CD4-positive, alpha-beta T cell (primary cell): ENCODE results near the gene LIPK. TPM values are rescaled to one million over a fixed set of nuclear protein-coding genes. Genes with fewer than 3 reads are reported as not detected.
"Not testable (repeated sequence)": the region's sequence is repeated elsewhere in the genome, so short reads cannot be mapped to it uniquely, and the experiment has no call there.

Experiments
- ATAC-seq: fragments of 200-7000 bp; cut with Tn5 transposase; one replicate; pipeline ENCODE4 v1.10.0; 2022; ENCODE audit warnings: mild to moderate bottlenecking; ENCODE audit not compliant: poor library complexity
- CTCF ChIA-PET: fragments of 350-600 bp; sonication (Branson Sonifier 250); formaldehyde crosslinking; loops from one replicate; lab custom pipeline; 2021; ENCODE audit warnings: antibody characterized with exemption, inconsistent platforms; lab: Charles Lee
- POLR2A ChIA-PET: fragments of 350-600 bp; sonication (Branson Sonifier 250); formaldehyde crosslinking; loops from one replicate; lab custom pipeline; 2021; ENCODE audit warnings: antibody characterized with exemption, inconsistent platforms; lab: Charles Lee
- DNase-seq, 14 experiments: peaks; one replicate each; pipeline ENCODE4 v3.0.0-alpha.2; 2013 to 2020; ENCODE audit warnings: mixed read lengths in 2 of 14
- H3K27ac ChIP-seq, 2 donors: one replicate each; pipeline versions ENCODE4 v1.5.1 to v1.7.0; 2013; ENCODE audit warnings: low read length in 2 of 2, low read depth in 1 of 2, mild to moderate bottlenecking in 1 of 2
- H3K27me3 ChIP-seq, 2 experiments: 1 replicate in 1 of 2; 2 replicates in 1 of 2; pipeline versions ENCODE4 v1.6.1 to v1.7.0; 2013; ENCODE audit warnings: low read length in 2 of 2, control low read depth in 1 of 2, mild to moderate bottlenecking in 1 of 2, moderate library complexity in 1 of 2; ENCODE audit not compliant: insufficient read depth in 2 of 2, control insufficient read depth in 1 of 2
- H3K36me3 ChIP-seq: one replicate; pipeline ENCODE4 v1.6.1; 2013; ENCODE audit warnings: low read length, control low read depth; ENCODE audit not compliant: insufficient read depth
- H3K4me1 ChIP-seq: one replicate; pipeline ENCODE4 v1.6.1; 2013; ENCODE audit warnings: low read length, control low read depth; ENCODE audit not compliant: insufficient read depth
- H3K4me3 ChIP-seq: one replicate; pipeline ENCODE4 v1.5.1; 2013; ENCODE audit warnings: mild to moderate bottlenecking, low read length, moderate library complexity
- H3K9me3 ChIP-seq, 2 experiments: 1 replicate in 1 of 2; 2 replicates in 1 of 2; pipeline versions ENCODE4 v1.6.1 to v1.7.0; 2013; ENCODE audit warnings: low read length in 2 of 2, mild to moderate bottlenecking in 2 of 2, control low read depth in 1 of 2, moderate library complexity in 1 of 2; ENCODE audit not compliant: control insufficient read depth in 1 of 2, insufficient read depth in 1 of 2
- H3K27ac Mint-ChIP-seq: one replicate; pipeline ENCODE4 v1.8.0; 2020; ENCODE audit warnings: mixed read lengths
- H3K27me3 Mint-ChIP-seq: one replicate; pipeline ENCODE4 v1.8.0; 2021; ENCODE audit warnings: mixed read lengths
- H3K36me3 Mint-ChIP-seq: one replicate; pipeline ENCODE4 v1.8.0; 2021; ENCODE audit warnings: low read depth, mixed read lengths
- H3K4me1 Mint-ChIP-seq: one replicate; pipeline ENCODE4 v1.8.0; 2021; ENCODE audit warnings: low read depth, mixed read lengths
- H3K4me3 Mint-ChIP-seq: one replicate; pipeline ENCODE4 v1.8.0; 2020; ENCODE audit warnings: mild to moderate bottlenecking, mixed read lengths
- H3K9me3 Mint-ChIP-seq: one replicate; pipeline ENCODE4 v1.8.0; 2020; ENCODE audit warnings: mixed read lengths
- intact Hi-C, 2 experiments: fragments of 100-400 bp; cut with DNase I in 1 of 2; cut with micrococcal nuclease in 1 of 2; formaldehyde crosslinking; loops; one replicate each; pipeline versions ENCODE4 v1.15.1 to v1.9.0; 2023 to 2025; cut with DNase I, micrococcal nuclease
- total RNA-seq, 174 experiments: library from RNA in 2 of 174; stranded (reverse) in 2 of 174; gene quantifications; one replicate each; pipeline ENCODE4 v1.2.3 and lab custom pipeline; 2021 to 2026
- TF ChIP-seq, protein P1 (sequence below): fragments of 200-600 bp; IDR thresholded peaks from one replicate; pipeline ENCODE4 v1.8.0; 2022; ENCODE audit warnings: antibody characterized with exemption, mild to moderate bottlenecking

LIPK gene
- total RNA-seq, 2 experiments from 2014 or later, result not detected

- Mint-ChIP-seq H3K4me3 (no peak overlapping the region), H3K27me3 (no peaks in the 10 kb centered on the region), H3K9me3 (no peaks in the 10 kb centered on the region), H3K27ac (no peak overlapping the region), H3K36me3 (no peaks in the 10 kb centered on the region), H3K4me1 (no peaks in the 10 kb centered on the region)
- TF ChIP-seq, protein P1, sequence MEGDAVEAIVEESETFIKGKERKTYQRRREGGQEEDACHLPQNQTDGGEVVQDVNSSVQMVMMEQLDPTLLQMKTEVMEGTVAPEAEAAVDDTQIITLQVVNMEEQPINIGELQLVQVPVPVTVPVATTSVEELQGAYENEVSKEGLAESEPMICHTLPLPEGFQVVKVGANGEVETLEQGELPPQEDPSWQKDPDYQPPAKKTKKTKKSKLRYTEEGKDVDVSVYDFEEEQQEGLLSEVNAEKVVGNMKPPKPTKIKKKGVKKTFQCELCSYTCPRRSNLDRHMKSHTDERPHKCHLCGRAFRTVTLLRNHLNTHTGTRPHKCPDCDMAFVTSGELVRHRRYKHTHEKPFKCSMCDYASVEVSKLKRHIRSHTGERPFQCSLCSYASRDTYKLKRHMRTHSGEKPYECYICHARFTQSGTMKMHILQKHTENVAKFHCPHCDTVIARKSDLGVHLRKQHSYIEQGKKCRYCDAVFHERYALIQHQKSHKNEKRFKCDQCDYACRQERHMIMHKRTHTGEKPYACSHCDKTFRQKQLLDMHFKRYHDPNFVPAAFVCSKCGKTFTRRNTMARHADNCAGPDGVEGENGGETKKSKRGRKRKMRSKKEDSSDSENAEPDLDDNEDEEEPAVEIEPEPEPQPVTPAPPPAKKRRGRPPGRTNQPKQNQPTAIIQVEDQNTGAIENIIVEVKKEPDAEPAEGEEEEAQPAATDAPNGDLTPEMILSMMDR, result no peak
- intact Hi-C loops, result no loop called here
- peaks cover 0 to 1% of the 10 kb centered on the region in 2 experiments for H3K9me3 ChIP-seq
- no peak for ATAC-seq
- no peaks in the 10 kb centered on the region for H3K4me1 ChIP-seq
- H3K27me3 ChIP-seq, result peaks cover 0 to 4% of the 10 kb centered on the region in 2 experiments
- no peak overlapping the region for H3K27ac ChIP-seq
- H3K4me3 ChIP-seq, result no peak overlapping the region
- ChIA-PET CTCF (no interaction called here), POLR2A (no interaction called here)
- DNase-seq, result no peak
- H3K36me3 ChIP-seq, result no peaks in the 10 kb centered on the region
Measured at GRCh38 chr10:88733215-88733614, 27.2 kb downstream of the LIPK start.

DNA sequence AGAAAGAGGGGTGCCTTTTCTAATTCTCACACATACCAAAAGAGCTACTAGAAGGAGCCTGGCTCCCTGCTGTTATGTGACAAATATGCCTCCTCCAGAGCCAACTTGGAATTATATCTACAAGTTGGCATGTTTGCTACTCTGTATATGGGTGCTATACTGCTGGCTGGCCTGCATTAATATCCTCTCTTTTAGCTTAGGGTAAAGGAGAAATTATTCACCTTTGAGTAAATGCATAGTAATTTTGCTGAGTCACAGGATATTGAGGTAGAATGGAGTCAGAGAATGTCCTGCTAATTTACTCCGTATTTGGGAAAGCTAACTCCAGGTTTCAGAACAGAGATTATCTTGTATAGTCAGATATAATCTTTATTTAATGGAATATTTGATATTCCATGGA lies 29.6 kb downstream of the LIPK start:
- Mint-ChIP-seq H3K27me3 (peaks cover 6% of the 10 kb centered on the region), H3K27ac (no peak overlapping the region), H3K4me3 (no peak overlapping the region), H3K4me1 (no peaks in the 10 kb centered on the region), H3K9me3 (no peaks in the 10 kb centered on the region), H3K36me3 (no peaks in the 10 kb centered on the region)
- CTCF ChIA-PET, result no interaction called here
- intact Hi-C loops, result no loop called here
- POLR2A ChIA-PET, result no interaction called here
- peaks cover 0 to 7% of the 10 kb centered on the region in 2 experiments for H3K27me3 ChIP-seq
- no peak overlapping the region for H3K27ac ChIP-seq
- H3K9me3 ChIP-seq, result no peaks in the 10 kb centered on the region
- ATAC-seq (no peak), DNase-seq (no peak)
- no peaks in the 10 kb centered on the region for H3K36me3 ChIP-seq
- H3K4me1 ChIP-seq, result no peaks in the 10 kb centered on the region
- TF ChIP-seq, protein P1, result no peak
- H3K4me3 ChIP-seq, result no peak overlapping the region

GRCh38 chr10:88741921-88742320 lies 35.9 kb downstream of the LIPK start:
- H3K4me1 ChIP-seq, H3K27ac Mint-ChIP-seq, H3K36me3 ChIP-seq, H3K9me3 Mint-ChIP-seq, H3K27ac ChIP-seq, H3K4me3 ChIP-seq, H3K4me3 Mint-ChIP-seq, H3K9me3 ChIP-seq, H3K27me3 ChIP-seq, intact Hi-C loops, H3K4me1 Mint-ChIP-seq, ATAC-seq, H3K36me3 Mint-ChIP-seq, POLR2A ChIA-PET, CTCF ChIA-PET: not testable (repeated sequence)
- DNase-seq, result peak in 1 of 14 experiments; percentile 8
- H3K27me3 Mint-ChIP-seq, result peaks cover 18% of the 10 kb centered on the region

- intact Hi-C loops, result no loop called here
- Histone ChIP-seq H3K27me3 (peaks cover 0 to 7% of the 10 kb centered on the region in 2 experiments), H3K4me3 (no peak overlapping the region), H3K27ac (no peak overlapping the region), H3K36me3 (no peaks in the 10 kb centered on the region), H3K9me3 (peaks cover 4 to 5% of the 10 kb centered on the region in 2 experiments), H3K4me1 (no peaks in the 10 kb centered on the region)
- no peak overlapping the region for H3K4me3 Mint-ChIP-seq
- ChIA-PET CTCF (no interaction called here), POLR2A (no interaction called here)
- no peaks in the 10 kb centered on the region for H3K36me3 Mint-ChIP-seq
- ATAC-seq, result no peak
- no peak for DNase-seq
- H3K27ac Mint-ChIP-seq, result no peak overlapping the region
- TF ChIP-seq, protein P1, result no peak
- H3K4me1 Mint-ChIP-seq, result no peaks in the 10 kb centered on the region
- H3K9me3 Mint-ChIP-seq, result peaks cover 4% of the 10 kb centered on the region
- H3K27me3 Mint-ChIP-seq, result peaks cover 18% of the 10 kb centered on the region
Measured at GRCh38 chr10:88742448-88742847, 36.4 kb downstream of the LIPK start.
